CD4-positive, alpha-beta memory T cell (primary cell): ENCODE results near the gene TOP2A. TPM values are rescaled to one million over a fixed set of nuclear protein-coding genes. Genes with fewer than 3 reads are reported as not detected.

ENCODE experiments used
- CTCF ChIA-PET: fragments of 350-600 bp; sonication (Branson Sonifier 250); formaldehyde crosslinking; loops from one replicate; lab custom pipeline; 2021; ENCODE audit warnings: inconsistent platforms; ENCODE audit not compliant: partially characterized antibody; lab: Charles Lee
- POLR2A ChIA-PET: fragments of 350-600 bp; sonication (Branson Sonifier 250); formaldehyde crosslinking; loops from one replicate; lab custom pipeline; 2021; ENCODE audit not compliant: partially characterized antibody; lab: Charles Lee
- DNase-seq, 5 donors: peaks; one replicate each; pipeline versions ENCODE4 v3.0.0 to v3.0.0-alpha.2; 2020 to 2022; ENCODE audit warnings: mixed read lengths in 1 of 5
- H3K27ac ChIP-seq: one replicate; pipeline ENCODE4 v1.7.0; 2013; ENCODE audit warnings: low read depth, low read length
- H3K27me3 ChIP-seq: 2 replicates; pipeline ENCODE4 v1.7.0; 2013; ENCODE audit warnings: mild to moderate bottlenecking, low read length, moderate library complexity; ENCODE audit not compliant: insufficient read depth
- H3K36me3 ChIP-seq: 2 replicates; pipeline ENCODE4 v1.7.0; 2013; ENCODE audit warnings: mild to moderate bottlenecking, low read length, moderate library complexity; ENCODE audit not compliant: insufficient read depth
- H3K4me1 ChIP-seq: 2 replicates; pipeline ENCODE4 v1.7.0; 2013; ENCODE audit warnings: mild to moderate bottlenecking, low read length, moderate library complexity; ENCODE audit not compliant: insufficient read depth
- H3K4me3 ChIP-seq, 2 donors: one replicate each; pipeline ENCODE4 v1.7.0; 2013; ENCODE audit warnings: low read length in 2 of 2, mild to moderate bottlenecking in 1 of 2
- H3K9me3 ChIP-seq, 2 donors: one replicate each; pipeline ENCODE4 v1.7.0; 2013; ENCODE audit warnings: low read length in 2 of 2, control low read depth in 1 of 2; ENCODE audit not compliant: control insufficient read depth in 1 of 2
- H3K27ac Mint-ChIP-seq, 7 donors: one replicate each; pipeline ENCODE4 v1.8.0; 2020 to 2021; ENCODE audit warnings: mixed read lengths in 7 of 7, mild to moderate bottlenecking in 6 of 7, inconsistent platforms in 3 of 7, moderate library complexity in 3 of 7
- H3K27me3 Mint-ChIP-seq, 2 donors: one replicate each; pipeline ENCODE4 v1.8.0; 2020 to 2021; ENCODE audit warnings: mixed read lengths in 2 of 2
- H3K36me3 Mint-ChIP-seq, 2 donors: one replicate each; pipeline ENCODE4 v1.8.0; 2020 to 2021; ENCODE audit warnings: mixed read lengths in 2 of 2, inconsistent platforms in 1 of 2, mild to moderate bottlenecking in 1 of 2
- H3K4me1 Mint-ChIP-seq, 4 donors: one replicate each; pipeline ENCODE4 v1.8.0; 2020 to 2021; ENCODE audit warnings: mixed read lengths in 4 of 4, mild to moderate bottlenecking in 1 of 4
- H3K4me3 Mint-ChIP-seq, 8 donors: one replicate each; pipeline ENCODE4 v1.8.0; 2020 to 2021; ENCODE audit warnings: mixed read lengths in 8 of 8, mild to moderate bottlenecking in 7 of 8, moderate library complexity in 6 of 8, inconsistent platforms in 3 of 8
- H3K9me3 Mint-ChIP-seq, 8 donors: one replicate each; pipeline ENCODE4 v1.8.0; 2020 to 2021; ENCODE audit warnings: mixed read lengths in 8 of 8, mild to moderate bottlenecking in 5 of 8, inconsistent platforms in 3 of 8, moderate library complexity in 1 of 8
- intact Hi-C: fragments of 100-400 bp; cut with micrococcal nuclease; formaldehyde crosslinking; loops from one replicate; pipeline ENCODE4 v1.15.1; 2023
- polyA plus RNA-seq, 2 donors: library from polyadenylated mRNA; unstranded; fragments of 300-500 nt; fragmentation: Illumina TruSeq; gene quantifications; one replicate each; pipeline ENCODE4 v1.2.3, GENCODE V29; 2021
- total RNA-seq, 2 experiments: library from RNA; stranded (reverse); gene quantifications; one replicate each; pipeline ENCODE4 v1.2.3, GENCODE V29; 2021

TOP2A gene
- total and polyA plus RNA-seq, 4 experiments from 2014 or later: 0.10 to 1.1 (median 0.30) TPM

- peak overlapping the region in 6 of 7 donors; percentile 4 to 70 (median 21) for H3K27ac Mint-ChIP-seq
- peak in 3 of 5 donors; percentile 34 to 45 (median 35) for DNase-seq
- H3K27me3 Mint-ChIP-seq: no peaks in the 10 kb centered on the region
- ChIA-PET POLR2A (interaction anchor here (0.7 to 2.1 kb wide), 12 partner anchors 10 to 120 kb away, joined by 3 to 21 read pairs (median 4); partner anchors contain the start of genes IGFBP4 and TOP2A), CTCF (interaction anchor here (0.6 to 4.0 kb wide), 19 partner anchors 10 to 219 kb away, joined by 3 to 39 read pairs (median 4); partner anchors contain the start of genes IGFBP4 and TOP2A)
- H3K4me3 ChIP-seq: no peak overlapping the region
- no peaks in the 10 kb centered on the region for H3K36me3 Mint-ChIP-seq
- peak overlapping the region; percentile 33 for H3K27ac ChIP-seq
- peaks cover 29% of the 10 kb centered on the region for H3K4me1 ChIP-seq
- no peaks in the 10 kb centered on the region for H3K9me3 ChIP-seq
- intact Hi-C loops: no loop called here
- H3K27me3 ChIP-seq: no peaks in the 10 kb centered on the region
- H3K36me3 ChIP-seq: no peaks in the 10 kb centered on the region
- H3K4me1 Mint-ChIP-seq: peaks cover 27 to 29% (median 28%) of the 10 kb centered on the region in 4 donors
- peak overlapping the region; percentile 10 to 72 (median 34) for H3K4me3 Mint-ChIP-seq
- H3K9me3 Mint-ChIP-seq: no peaks in the 10 kb centered on the region
These were observed 9.4 kb upstream of the TOP2A start for GRCh38 chr17:40427002-40427491.

GRCh38 chr17:40425741-40426140 is 8.0 kb upstream of the TOP2A start:
- POLR2A ChIA-PET: interaction anchor here (1.3 to 2.1 kb wide), 3 partner anchors 9 to 107 kb away, joined by 4 to 21 read pairs (median 7); partner anchors contain the start of gene TOP2A
- Mint-ChIP-seq H3K4me3 (peak overlapping the region in 4 of 8 donors; percentile 0 to 72 (median 46)), H3K36me3 (no peaks in the 10 kb centered on the region), H3K27ac (peak overlapping the region in 2 of 7 donors; percentile 10 to 41), H3K27me3 (no peaks in the 10 kb centered on the region), H3K9me3 (no peaks in the 10 kb centered on the region), H3K4me1 (peaks cover 27 to 29% (median 28%) of the 10 kb centered on the region in 4 donors)
- no peak overlapping the region for H3K27ac ChIP-seq
- DNase-seq: no peak
- H3K36me3 ChIP-seq: no peaks in the 10 kb centered on the region
- peaks cover 29% of the 10 kb centered on the region for H3K4me1 ChIP-seq
- H3K9me3 ChIP-seq: no peaks in the 10 kb centered on the region
- intact Hi-C loops: no loop called here
- no peak overlapping the region for H3K4me3 ChIP-seq
- CTCF ChIA-PET: interaction anchor here (0.7 to 4.0 kb wide), 8 partner anchors 9 to 135 kb away, joined by 3 to 39 read pairs (median 5); partner anchors contain the start of genes IGFBP4 and TOP2A
- no peaks in the 10 kb centered on the region for H3K27me3 ChIP-seq

GRCh38 chr17:40422990-40423633 is 5.4 kb upstream of the TOP2A start:
- Histone ChIP-seq H3K36me3 (no peaks in the 10 kb centered on the region), H3K27ac (no peak overlapping the region), H3K27me3 (no peaks in the 10 kb centered on the region), H3K4me1 (peaks cover 46% of the 10 kb centered on the region), H3K4me3 (no peak overlapping the region), H3K9me3 (no peaks in the 10 kb centered on the region)
- intact Hi-C loops: no loop called here
- ChIA-PET CTCF (no interaction called here), POLR2A (interaction anchor here (1.2 kb wide), 1 partner anchor 110 kb away, joined by 5 read pairs; no protein-coding TSS in a partner anchor)
- DNase-seq: no peak
- H3K36me3 Mint-ChIP-seq: no peaks in the 10 kb centered on the region
- peaks cover 32 to 44% (median 37%) of the 10 kb centered on the region in 4 donors for H3K4me1 Mint-ChIP-seq
- no peaks in the 10 kb centered on the region for H3K27me3 Mint-ChIP-seq
- no peak overlapping the region for H3K27ac Mint-ChIP-seq
- no peak overlapping the region for H3K4me3 Mint-ChIP-seq
- H3K9me3 Mint-ChIP-seq: no peaks in the 10 kb centered on the region

- Mint-ChIP-seq H3K4me3 (peak overlapping the region; percentile 77 to 91 (median 85)), H3K9me3 (no peaks in the 10 kb centered on the region), H3K36me3 (peaks cover 0 to 4% of the 10 kb centered on the region in 2 donors), H3K4me1 (peaks cover 15 to 35% (median 28%) of the 10 kb centered on the region in 4 donors), H3K27me3 (no peaks in the 10 kb centered on the region), H3K27ac (peak overlapping the region; percentile 48 to 86 (median 68))
- peak in 2 of 5 donors; percentile 19 to 21 for DNase-seq
- Histone ChIP-seq H3K9me3 (no peaks in the 10 kb centered on the region), H3K27me3 (no peaks in the 10 kb centered on the region), H3K36me3 (no peaks in the 10 kb centered on the region), H3K4me1 (peaks cover 37% of the 10 kb centered on the region), H3K27ac (no peak overlapping the region), H3K4me3 (no peak overlapping the region)
- ChIA-PET CTCF (interaction anchor here (0.9 to 2.4 kb wide), 5 partner anchors 21 to 141 kb away, joined by 3 to 9 read pairs (median 5); no protein-coding TSS in a partner anchor), POLR2A (interaction anchor here (0.6 to 5.5 kb wide), 9 partner anchors 9 to 1864 kb away, joined by 3 to 61 read pairs (median 4); partner anchors contain the start of gene IGFBP4)
- intact Hi-C loops: loop anchor here (5.0 to 10.0 kb wide), 3 partner anchors 132 to 215 kb away; partner anchors contain the start of gene CDC6
These were observed 2.0 kb upstream of the TOP2A start for GRCh38 chr17:40419559-40420331.

GRCh38 chr17:40418428-40418706 is 671 bp upstream of the TOP2A start:
- Histone ChIP-seq H3K36me3 (no peaks in the 10 kb centered on the region), H3K9me3 (no peaks in the 10 kb centered on the region), H3K4me3 (peak overlapping the region; percentile 31 to 91), H3K27me3 (no peaks in the 10 kb centered on the region), H3K4me1 (peaks cover 37% of the 10 kb centered on the region), H3K27ac (peak overlapping the region; percentile 49)
- no peaks in the 10 kb centered on the region for H3K9me3 Mint-ChIP-seq
- peak overlapping the region; percentile 69 to 97 (median 93) for H3K27ac Mint-ChIP-seq
- CTCF ChIA-PET: interaction anchor here (0.7 to 8.5 kb wide), 20 partner anchors 8 to 305 kb away, joined by 3 to 72 read pairs (median 4); partner anchors contain the start of genes IGFBP4 and SMARCE1
- intact Hi-C loops: loop anchor here (5.0 to 10.0 kb wide), 3 partner anchors 131 to 214 kb away; partner anchors contain the start of gene CDC6
- H3K4me1 Mint-ChIP-seq: peaks cover 15 to 35% (median 28%) of the 10 kb centered on the region in 4 donors
- H3K36me3 Mint-ChIP-seq: peaks cover 0 to 4% of the 10 kb centered on the region in 2 donors
- H3K27me3 Mint-ChIP-seq: no peaks in the 10 kb centered on the region
- no peak for DNase-seq
- POLR2A ChIA-PET: interaction anchor here (0.6 to 5.5 kb wide), 27 partner anchors 8 to 307 kb away, joined by 3 to 61 read pairs (median 4); partner anchors contain the start of genes CASC3, IGFBP4 and SMARCE1
- H3K4me3 Mint-ChIP-seq: peak overlapping the region; percentile 90 to 97 (median 95)

GRCh38 chr17:40417258-40417608 is 463 bp downstream of the TOP2A start:
- POLR2A ChIA-PET: interaction anchor here (0.7 to 5.5 kb wide), 28 partner anchors 8 to 306 kb away, joined by 3 to 61 read pairs (median 4); partner anchors contain the start of genes IGFBP4, SMARCE1 and WIPF2
- peaks cover 37% of the 10 kb centered on the region for H3K4me1 ChIP-seq
- CTCF ChIA-PET: interaction anchor here (0.7 to 8.5 kb wide), 17 partner anchors 9 to 306 kb away, joined by 3 to 72 read pairs (median 5); partner anchors contain the start of gene IGFBP4
- peak overlapping the region; percentile 90 to 97 (median 95) for H3K4me3 Mint-ChIP-seq
- no peaks in the 10 kb centered on the region for H3K9me3 Mint-ChIP-seq
- intact Hi-C loops: loop anchor here (1.0 to 10.0 kb wide), 5 partner anchors 59 to 212 kb away; partner anchors contain the start of gene CDC6
- peak overlapping the region; percentile 49 for H3K27ac ChIP-seq
- peak overlapping the region in 6 of 7 donors; percentile 15 to 97 (median 80) for H3K27ac Mint-ChIP-seq
- no peak for DNase-seq
- no peaks in the 10 kb centered on the region for H3K27me3 Mint-ChIP-seq
- peaks cover 15 to 35% (median 27%) of the 10 kb centered on the region in 4 donors for H3K4me1 Mint-ChIP-seq
- H3K27me3 ChIP-seq: no peaks in the 10 kb centered on the region
- no peaks in the 10 kb centered on the region for H3K36me3 ChIP-seq
- peak overlapping the region; percentile 77 to 91 for H3K4me3 ChIP-seq
- no peaks in the 10 kb centered on the region for H3K9me3 ChIP-seq
- H3K36me3 Mint-ChIP-seq: peaks cover 0 to 4% of the 10 kb centered on the region in 2 donors
